Stimulated activated CD8-positive, alpha-beta memory T cell treated with anti-CD3 and anti-CD28 coated beads, Interleukin-15, amount 100 ng/mL, for 4 hours (primary cell): ENCODE results near the gene RALA.

Source experiments
- DNase-seq, 2 donors: peaks; one replicate each; pipeline ENCODE4 v3.0.0-alpha.2; 2020; ENCODE audit warnings: low read depth in 2 of 2

RALA gene

DNA sequence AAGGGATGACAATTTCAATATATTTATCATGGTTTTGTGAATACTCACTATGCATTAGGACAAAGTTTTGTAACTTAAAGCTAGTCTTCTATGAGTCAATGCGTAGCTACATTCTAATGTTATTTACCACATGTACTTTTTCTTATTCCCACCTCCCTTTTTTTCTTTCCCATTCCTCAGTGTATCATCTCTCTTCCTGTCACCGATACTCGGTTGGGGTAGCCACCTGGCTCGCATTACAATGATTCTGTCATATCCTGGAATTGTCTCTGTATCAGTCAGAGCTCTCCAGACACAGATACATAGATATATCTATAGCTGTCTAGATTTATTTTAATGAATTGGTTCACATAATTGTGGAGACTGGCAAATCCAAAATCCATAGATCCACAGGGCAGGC is 9.8 kb upstream of the RALA start:
- DNase-seq: no peak

DNA sequence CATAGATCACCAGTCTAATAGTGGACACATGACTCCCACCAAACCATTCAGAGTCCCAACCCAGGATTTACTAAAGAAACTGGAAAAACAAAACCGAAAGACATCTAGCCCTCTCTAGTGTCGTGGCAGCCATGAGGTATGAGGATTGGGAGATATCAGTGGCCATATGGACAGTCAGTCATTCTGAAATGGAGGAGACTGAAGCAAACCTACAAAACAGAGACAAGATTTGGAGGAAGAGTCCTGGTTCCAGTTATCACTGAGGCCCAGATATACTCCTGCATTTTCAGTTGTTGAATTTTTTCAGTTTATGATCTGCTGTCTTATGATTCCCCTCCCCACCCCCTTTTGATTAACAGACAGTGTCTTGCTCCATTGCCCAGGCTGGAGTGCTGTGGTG is 9.1 kb upstream of the RALA start:
- no peak for DNase-seq

DNA sequence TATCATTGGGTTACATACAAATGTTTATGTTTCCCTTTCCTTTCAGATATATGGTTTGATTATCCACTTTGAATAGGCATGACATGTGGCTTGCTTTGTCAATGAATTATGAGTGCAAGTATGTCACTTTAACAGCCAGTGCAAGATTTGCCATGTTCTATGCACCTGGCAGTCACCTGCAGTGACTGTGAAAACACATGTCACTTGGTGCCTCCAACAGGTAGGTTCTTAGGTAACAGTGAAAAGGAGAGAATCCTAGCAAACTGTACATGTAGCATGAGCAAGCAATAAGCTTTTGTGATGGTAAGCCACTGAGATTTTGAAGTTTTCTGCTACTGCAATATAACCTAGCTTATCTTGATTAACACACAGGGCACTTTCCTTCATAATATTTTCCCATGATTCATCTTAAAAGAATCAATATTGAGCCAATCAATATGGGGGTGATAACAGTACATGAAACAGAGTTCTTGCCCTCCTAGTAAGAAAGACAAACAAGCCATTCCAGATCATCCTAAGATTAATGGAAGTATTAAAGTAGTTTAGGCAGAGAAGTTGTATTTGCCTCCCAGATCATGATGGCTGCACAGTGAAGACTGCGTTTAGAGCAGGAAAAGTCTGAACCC is 7.9 kb upstream of the RALA start:
- DNase-seq: no peak

DNA sequence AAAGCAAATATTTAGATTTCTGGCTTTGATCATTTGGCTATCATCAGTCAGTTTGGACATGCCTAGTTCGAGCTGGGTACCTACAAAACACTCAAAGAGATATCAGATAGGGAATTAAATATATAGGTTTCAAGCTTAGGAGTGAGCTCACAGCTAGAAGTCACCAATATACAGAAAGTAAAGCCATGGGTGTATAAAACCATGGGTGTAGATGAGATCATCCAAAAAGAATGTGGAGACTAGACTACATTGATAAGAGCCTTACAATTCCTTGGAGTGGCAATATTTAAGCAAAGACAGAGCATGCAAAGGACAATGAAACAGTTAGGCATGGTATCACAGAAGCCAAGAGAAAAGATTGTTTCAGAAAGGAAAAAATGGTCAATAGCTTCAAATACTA is 7.2 kb upstream of the RALA start:
- no peak for DNase-seq

DNA sequence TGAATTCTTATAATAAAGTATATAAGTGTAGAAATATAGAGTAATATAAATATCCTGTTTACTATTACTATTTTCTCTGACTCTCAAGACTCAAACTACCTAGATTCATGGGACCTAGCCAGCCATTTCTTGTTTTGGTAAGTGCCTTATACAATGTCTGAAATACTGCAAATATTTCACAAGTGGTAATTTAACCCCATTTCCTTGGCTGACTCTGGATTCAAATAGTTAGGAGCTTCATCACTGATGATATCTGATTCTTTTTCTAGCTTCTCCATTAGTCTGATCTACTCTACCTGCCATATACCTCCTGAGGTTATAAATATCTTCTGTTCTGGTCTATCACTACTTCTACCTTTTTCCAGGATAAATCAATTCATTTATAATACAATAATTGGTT is 6.4 kb upstream of the RALA start:
- no peak for DNase-seq

DNA sequence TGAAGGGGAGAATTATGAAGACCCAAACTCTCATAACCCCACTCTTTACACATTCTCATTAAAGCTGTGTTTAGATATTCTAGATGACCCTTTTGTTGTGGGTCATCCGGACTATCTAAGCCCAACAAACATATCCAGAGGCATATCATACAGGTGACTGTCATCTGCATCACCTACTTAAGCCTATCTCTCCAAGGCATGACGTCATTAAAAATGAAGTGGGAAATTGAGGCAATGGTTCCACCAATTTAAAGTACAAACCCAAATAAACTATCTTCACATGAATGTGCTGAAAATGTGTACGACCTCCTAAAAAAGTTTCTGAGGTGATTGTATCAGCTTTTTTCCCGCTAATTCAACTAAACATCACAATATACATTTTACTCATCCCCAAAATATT is 4.5 kb upstream of the RALA start:
- no peak for DNase-seq

DNA sequence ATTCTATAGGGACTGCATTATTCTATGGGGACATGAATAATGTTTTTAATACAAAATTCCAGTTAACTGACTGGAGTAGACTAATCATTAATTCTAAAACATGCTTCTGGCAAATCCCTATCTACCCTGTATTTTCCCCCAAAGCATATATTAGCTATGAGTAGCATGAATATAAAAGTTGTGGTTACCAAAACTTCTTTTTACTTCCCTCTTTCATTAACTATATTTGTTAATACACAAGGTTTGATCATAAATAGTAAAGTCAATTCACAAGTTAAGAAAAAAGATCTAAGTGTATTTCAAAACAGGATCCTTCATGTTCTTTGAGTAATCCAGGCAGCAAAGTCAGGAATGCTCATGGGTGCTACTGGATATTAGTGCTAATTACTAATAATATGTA is 2.9 kb upstream of the RALA start:
- DNase-seq: no peak

DNA sequence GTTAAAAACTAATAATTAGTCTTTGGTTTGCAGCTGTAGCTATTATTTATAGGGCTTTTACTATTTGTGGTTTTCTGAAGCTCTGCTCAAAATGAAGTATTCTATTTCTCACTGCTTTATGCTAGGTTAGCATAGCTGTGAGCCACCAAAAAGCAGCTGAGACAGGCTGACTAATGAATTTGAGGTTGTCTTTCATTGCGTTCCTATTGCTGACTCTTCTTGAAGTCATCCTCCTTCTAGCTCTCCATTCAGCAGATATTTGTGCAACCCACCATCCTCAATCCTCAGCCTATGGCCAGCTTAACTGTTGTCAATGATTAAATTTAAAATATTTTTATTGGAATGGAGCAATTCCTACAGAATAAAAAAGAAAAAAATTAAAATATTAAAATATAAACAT is 2.1 kb upstream of the RALA start:
- no peak for DNase-seq

DNA sequence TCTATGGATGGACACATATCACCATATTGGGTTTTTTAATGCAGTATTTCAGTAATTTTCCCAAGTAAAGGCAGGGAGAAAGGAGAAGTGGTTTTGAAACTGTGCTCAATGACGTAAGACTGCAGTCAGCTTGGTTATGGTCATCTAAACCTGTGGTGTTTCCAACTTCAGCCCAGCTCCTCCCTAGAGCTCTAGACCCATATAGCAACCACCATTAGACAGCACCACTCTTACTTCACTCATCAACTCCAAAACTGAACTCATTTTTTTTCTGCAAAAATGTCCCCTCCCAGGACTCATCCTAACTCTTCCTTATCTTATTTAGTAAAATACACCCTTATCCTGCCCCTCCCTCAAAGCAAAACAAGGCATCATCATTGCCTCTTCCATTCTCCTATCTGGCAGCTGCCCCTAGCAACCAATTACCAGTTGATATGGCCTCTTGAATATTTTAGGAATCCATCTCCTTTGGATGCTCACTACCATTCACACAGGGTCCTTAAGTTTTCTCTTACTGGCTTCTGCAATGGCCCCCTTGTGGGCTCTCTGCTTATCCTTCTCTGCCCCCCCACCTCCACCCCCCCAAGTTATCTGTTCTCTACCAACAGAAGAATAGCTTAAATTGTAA is 1.5 kb upstream of the RALA start:
- no peak for DNase-seq

DNA sequence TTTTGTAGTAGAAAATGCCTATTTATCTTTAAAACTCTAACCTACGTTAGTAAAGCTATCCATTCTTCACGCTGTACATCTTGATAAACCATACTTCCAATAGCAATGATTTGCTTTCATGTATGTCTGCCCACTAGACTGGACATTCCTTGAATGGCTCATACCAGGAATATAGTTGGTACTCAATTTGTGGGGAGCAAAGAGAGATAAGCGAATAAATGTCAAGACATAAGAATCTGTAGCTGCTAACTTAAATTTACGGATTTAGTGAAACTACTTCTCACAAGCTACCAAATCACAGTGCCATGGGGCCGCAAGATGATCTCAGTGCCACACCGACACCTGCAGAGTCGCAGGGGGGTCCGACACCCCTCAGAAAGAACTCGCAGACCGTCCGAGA is 763 bp upstream of the RALA start:
- DNase-seq: no peak

DNA sequence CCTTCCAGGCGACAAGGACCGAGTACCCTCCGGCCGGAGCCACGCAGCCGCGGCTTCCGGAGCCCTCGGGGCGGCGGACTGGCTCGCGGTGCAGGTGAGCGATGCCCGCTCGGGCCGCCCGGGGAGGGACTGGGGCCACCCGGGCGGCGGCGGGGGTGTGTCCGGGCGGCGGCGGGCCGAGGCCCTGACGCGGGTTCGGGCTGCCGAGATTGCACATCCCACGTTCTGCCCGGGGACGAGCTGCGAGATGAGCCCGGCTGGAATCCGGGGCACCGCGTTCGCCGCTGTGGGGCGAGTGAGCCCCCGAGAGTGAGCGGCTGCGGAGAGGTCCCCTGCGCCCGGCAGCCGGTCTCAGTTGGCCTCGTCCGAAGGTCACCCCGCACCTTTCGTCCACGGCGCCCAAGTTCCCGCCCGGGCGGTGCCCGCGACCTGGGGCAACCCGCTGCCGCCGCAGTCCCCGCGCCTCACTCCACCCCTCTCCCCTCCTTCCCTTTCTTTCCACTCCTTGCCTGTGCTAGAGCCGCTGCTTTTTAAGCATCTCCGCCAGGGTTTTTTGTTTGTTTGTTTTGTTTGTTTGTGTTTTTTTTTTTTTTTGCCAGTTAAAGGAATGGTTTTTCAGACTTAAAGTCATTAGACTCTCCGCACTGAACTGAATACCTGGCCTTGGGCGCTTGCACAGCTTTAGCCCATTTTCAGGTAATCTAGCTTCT is 515 bp downstream of the RALA start:
- DNase-seq: no peak

DNA sequence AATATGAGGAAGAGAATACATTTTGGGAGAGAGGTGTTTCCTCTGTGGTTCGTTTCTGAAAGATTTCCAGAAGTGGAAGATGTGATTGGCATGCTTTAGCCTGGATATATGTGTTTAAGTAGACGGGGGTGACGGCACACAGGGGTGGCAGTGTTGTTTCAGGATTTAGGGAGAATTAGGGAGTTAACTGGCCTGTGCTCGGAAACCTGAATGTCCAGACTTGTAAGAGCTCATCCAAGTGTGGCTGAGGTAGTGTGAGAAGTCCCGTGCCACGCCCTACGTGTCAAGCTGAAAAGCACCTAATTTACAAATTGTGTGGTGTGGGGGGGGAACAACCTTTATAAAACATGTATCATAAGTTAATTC is 1.1 kb downstream of the RALA start:
- no peak for DNase-seq

DNA sequence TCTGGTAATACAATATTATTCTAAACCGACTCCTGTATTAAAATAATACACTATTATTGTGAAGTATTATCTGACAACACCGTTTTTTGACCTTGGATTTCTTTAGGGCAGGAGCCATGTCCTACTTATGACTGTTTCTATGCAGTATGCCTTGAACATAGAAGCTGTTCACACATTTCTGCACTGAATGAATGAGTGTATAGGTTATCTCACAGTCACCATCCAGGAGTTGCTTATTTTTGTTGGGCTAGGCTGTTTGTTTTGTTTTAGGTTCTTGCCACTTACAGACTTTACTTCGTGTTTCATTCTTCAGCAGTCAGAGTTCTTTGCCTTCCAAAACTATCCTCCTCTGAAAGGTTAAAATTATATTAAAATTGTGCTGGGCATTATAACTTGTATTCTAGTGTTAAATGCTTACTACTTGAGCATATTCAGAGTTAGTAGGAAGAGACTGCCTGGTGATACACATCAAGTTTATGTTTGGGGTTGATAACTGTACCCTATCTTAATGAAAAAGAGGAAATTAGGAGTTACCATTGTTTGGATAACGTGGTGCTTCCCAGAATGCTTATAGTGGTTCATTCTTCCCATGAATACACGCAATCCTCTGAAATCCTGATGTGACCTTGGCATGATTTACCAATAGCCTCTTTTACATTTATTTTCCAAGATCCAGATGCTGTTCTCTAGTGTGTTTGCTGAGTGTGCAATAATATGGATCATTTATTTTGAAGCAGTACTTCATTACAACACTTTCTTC is 1.7 kb downstream of the RALA start:
- DNase-seq: no peak

DNA sequence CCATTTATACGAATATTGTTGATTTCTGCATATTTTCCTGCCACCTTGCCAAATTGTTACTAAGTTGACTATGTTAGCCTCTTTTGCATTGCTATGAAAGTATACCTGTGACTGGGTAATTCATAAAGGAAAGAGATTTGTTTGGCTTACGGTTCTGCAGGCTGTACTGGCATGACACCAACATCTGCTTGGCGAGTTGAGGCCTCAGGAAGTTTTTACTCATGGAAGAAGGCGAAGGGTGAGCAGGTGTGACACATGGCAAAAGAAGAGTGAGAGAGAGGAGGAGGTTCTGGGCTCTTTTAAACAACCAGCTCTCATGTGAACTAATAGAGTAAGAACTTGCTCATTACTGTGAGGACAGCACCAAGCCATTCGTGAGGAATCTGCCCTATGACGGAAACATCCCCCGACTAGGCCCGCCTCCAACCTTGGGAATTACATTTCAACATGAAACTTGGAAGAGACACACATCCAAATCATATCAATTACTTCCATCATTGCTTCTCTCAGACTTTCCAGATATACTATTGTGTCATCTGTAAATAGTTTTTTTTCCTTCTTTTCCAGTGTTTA is 8.4 kb downstream of the RALA start:
- DNase-seq: no peak

DNA sequence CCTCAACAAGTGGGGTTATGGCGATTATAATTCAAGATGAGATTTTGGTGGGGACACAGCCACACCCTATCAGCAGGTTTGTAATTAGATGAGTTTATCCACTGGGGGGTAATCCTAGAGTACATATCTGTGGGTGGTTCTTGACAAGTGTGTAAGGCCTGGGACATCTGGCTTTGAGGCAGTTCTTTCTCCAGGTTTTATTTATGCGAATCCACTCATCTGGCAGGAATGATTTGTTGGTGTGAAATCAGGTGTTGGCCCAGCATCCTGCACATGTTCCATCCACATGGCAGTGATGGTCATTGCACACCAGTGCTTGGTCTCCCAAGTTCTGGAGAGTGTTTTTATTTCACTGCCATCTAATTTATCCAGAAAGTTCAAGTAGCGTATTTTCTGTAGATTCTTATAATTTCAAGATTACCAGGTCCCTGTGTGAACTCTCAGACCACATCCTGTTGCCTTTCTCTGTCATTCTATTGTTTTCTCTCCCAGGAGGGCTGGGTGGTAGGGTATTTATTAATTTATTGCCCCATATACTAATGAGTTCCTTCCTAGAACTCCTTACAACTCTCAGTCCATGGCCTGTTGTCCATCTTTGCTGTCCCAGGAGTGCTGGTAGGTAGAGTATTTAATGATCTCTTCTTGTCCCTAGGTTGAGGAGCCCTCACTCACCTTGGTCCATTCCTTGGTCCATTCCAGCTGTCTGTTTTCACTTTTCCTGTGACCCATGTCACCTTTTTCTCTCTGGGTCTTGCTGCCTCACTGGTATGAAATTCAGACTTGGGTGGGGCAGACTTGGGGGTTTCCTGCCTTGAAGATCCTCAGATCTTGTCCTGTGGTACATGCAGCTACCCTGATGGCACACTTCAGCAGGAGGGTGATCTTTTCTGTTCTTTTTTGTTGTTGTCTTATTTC is 10.4 kb downstream of the RALA start:
- no peak for DNase-seq

DNA sequence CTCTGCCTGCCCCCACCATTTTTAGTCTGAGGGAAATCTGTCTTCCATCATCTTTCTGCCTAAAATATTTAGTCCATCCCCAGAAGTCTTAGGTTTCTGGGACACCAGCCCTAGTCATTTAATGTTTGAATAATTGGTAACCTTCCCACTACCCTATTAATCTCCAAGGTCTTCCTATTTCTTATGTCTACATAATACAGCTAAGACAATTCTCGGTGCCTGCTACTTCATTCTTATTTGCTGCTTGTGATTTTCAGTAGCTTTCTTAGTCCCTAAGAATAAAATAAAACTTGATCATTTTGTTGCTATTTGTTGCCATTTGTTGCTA is 11.1 kb downstream of the RALA start:
- DNase-seq: no peak

DNA sequence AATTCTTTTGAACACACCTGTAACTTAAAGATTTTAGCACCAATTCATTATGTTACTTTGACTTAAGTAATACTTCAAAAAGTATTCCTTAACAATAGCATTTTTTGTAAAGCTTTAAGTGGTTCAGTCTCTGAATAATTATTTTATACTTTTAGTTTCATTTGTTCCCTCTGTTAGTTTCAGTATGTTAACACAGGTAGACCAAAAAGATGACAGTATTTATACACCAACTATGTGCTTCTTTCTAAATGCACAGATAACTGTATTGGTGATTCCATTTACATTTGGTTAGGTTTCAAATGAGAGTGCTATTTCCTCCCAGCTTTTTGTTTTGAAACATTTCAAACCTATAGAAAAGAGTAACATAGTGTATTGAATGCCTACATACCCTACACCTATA is 14.0 kb downstream of the RALA start:
- no peak for DNase-seq

DNA sequence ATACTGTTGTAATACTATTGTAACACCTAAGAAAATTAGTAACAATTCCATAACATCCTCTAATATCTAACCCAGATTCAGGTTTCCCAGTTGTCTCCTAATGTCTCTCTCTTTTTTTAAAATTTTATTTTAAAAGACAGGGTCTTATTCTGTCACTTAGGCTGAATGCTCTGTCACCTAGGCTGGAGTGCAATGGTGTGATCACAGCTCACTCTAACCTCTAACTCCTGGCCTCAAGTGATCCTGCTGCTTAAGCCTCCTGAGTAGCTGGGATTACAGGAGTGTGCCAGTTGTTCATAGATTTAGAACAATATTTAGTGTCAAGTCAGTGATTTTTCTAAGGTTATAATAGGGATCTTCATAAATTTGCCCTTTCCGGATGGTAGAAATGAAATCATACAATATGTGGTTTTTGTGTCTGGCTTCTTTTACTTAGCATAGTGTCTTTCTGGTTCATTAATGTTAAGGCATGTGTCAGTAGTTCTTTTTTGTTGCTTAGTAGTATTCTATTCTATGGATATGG is 14.7 kb downstream of the RALA start:
- DNase-seq: no peak

DNA sequence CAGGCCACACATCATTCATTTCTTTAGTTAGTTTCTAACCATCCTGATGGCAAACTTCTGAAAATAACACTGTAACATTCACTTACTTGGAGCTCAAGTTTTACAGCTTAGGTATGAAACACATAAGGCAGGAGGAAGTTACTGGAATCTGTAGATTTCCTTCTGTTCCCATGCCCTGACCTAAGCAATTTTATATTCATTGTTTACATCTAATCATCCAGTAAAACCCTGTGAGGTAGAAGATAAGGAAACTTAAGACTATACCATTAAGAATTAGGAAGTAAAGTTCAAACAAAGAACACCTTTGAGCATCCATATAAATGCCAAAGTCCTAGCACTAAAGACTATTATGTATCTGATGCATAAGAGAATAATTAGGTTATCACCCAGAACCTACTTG is 19.5 kb downstream of the RALA start:
- no peak for DNase-seq

DNA sequence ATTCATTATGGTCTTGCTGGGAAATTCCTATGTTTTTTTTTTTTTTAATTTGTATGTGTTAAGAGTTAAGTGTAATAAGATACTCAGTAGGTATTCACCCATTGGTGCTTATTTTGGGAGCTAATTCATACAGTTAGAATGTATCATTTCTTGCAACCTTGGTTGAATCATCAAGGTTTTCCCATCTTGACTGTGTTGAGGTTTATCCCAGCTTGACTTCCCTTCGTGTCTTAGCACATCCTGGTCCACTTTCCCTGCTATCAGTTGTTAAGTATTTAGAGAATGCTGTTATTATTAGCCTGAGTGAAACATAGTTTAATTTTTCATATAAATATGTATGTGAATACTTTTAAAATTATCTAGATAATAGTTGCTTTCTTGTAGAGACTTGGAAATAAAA is 20.8 kb downstream of the RALA start:
- no peak for DNase-seq
